Stimulated activated CD4-positive, alpha-beta T cell treated with anti-CD3 and anti-CD28 coated beads, TNF-alpha, amount 100 ng/mL, for 48 hours (primary cell): ENCODE results near the gene ZNF785.
"Not testable (repeated sequence)": the region's sequence is repeated elsewhere in the genome, so short reads cannot be mapped to it uniquely, and the experiment has no call there.

Source experiments
- DNase-seq, 3 donors: peaks; one replicate each; pipeline ENCODE4 v3.0.0-alpha.2; 2020; ENCODE audit warnings: low read depth in 3 of 3

ZNF785 gene

GRCh38 chr16:30539986-30540526 lies 45.4 kb downstream of the ZNF785 start:
- DNase-seq = not testable (repeated sequence)

GRCh38 chr16:30539000-30539964 lies 46.2 kb downstream of the ZNF785 start:
- DNase-seq = no peak

GRCh38 chr16:30536391-30537024 lies 49.0 kb downstream of the ZNF785 start:
- not testable (repeated sequence) for DNase-seq

- peak in 2 of 3 donors; percentile 60 to 64 for DNase-seq
These were observed 49.7 kb downstream of the ZNF785 start for GRCh38 chr16:30535777-30536190.

GRCh38 chr16:30535106-30535776 lies 50.3 kb downstream of the ZNF785 start:
- no peak for DNase-seq

DNA sequence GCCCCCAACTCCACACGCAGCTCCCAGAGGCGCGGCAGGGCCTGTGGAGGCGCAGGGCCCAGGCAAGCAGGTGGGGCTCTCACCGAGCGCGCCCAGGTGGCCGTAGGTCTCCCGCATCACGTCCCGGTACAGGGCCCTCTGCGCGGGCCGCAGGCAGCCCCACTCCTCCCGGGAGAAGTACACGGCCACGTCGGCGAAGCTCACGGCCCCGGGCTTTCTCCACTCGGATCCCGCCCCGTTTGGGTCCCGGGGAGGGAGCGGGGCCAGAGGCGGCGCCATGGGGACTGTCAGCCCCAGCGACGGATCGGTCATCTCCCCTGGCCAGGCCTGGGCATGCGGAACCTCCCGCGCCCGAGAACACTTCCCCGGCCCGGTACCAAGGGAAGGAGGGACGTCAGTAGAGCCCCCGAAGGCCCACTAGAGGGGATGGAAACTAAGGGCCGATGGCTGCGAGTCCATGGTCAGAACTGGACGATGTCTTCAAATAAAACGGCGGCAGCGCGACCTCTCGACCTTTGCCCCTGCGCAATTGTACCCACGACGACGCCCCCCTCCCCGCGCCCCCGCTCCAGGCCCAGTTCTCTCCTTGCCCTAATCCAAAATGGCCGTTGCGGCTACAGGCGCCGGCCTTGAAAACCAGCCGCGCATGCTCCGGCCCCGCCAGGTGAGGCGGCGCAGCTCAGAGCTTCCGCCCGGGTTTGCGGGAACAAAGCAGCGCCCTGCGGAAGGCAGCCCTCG lies 51.0 kb downstream of the ZNF785 start, which contains the start of gene ZNF747:
ZNF747 (minus strand) TSS at position 491 of the 738 bp plus-strand sequence; CDS start at position 312, 179 bp downstream.
- peak; percentile 82 to 88 (median 82) for DNase-seq

- no peak for DNase-seq
These were observed 51.6 kb downstream of the ZNF785 start for GRCh38 chr16:30533748-30534367.

DNA sequence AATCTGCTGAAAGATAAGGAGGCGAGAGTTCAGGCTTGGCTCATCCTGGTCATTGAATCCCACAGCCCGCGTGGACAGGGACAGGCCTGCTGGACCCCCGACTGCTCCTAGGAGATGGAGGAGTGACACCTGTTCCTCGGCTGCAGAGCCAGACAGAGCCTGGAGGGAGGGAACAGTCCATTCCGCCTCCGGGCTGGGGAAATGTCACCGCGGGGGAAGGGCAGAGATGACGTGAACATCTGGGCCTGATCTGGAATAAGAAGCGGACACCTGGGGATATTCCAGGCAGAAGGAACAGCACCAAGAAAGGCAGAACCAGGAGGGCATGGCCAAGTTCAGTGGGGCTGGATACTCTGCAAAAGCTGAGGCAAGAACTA lies 52.4 kb downstream of the ZNF785 start:
- DNase-seq = no peak

- no peak for DNase-seq
These were observed 53.0 kb downstream of the ZNF785 start for GRCh38 chr16:30532285-30533145.
